NCI-H774 (cell line): ENCODE results near the gene DNAJC4.

ENCODE experiments used
- DNase-seq: peaks from one replicate; lab custom pipeline; 2025; lab: John Stamatoyannopoulos, UW

DNAJC4 gene

GRCh38 chr11:64278576-64279190 is 48.3 kb downstream of the DNAJC4 start:
- no peak for DNase-seq

- no peak for DNase-seq
Measured at GRCh38 chr11:64281957-64282770, 51.8 kb downstream of the DNAJC4 start.

- DNase-seq = no peak
Measured at GRCh38 chr11:64283092-64283491, 52.7 kb downstream of the DNAJC4 start.
